ENCODE data around the gene MIF4GD. TPM values are rescaled to one million over a fixed set of nuclear protein-coding genes. Genes with fewer than 3 reads are reported as not detected.

MIF4GD gene
- total RNA-seq, 1 experiment from 2014 or later = 26.1 TPM

- Histone ChIP-seq H3K9me3 (ENCODE audit: control insufficient read depth, low read depth, low read length) (no peaks in the 10 kb centered on the region), H2BK20ac (ENCODE audit: low read depth, low read length, poor library complexity, severe bottlenecking) (no peak overlapping the region), H3K79me2 (ENCODE audit: insufficient read depth, low read length) (no peaks in the 10 kb centered on the region), H2AK5ac (ENCODE audit: insufficient read length, low read length) (no peak overlapping the region), H4K20me1 (ENCODE audit: control insufficient read depth, insufficient read depth, insufficient read length) (no peaks in the 10 kb centered on the region), H3K23ac (ENCODE audit: insufficient read length, low read depth, low read length) (no peak overlapping the region), H3K4ac (ENCODE audit: low read depth, low read length) (no peak overlapping the region), H4K91ac (ENCODE audit: insufficient read length, low read depth, low read length) (no peak overlapping the region), H4K8ac (replicated peaks; ENCODE audit: insufficient read length, low read depth, low read length) (no peak overlapping the region), H3K4me1 (ENCODE audit: insufficient read depth, low read length) (no peaks in the 10 kb centered on the region), H3K4me2 (ENCODE audit: insufficient read depth, insufficient read length, low read length) (no peak overlapping the region), H3K18ac (ENCODE audit: insufficient read length, low read depth, low read length) (no peak overlapping the region), H2BK120ac (ENCODE audit: low read depth, low read length, poor library complexity, severe bottlenecking) (no peak overlapping the region), H3K14ac (ENCODE audit: insufficient read depth, low read length) (no peak overlapping the region), H2BK15ac (ENCODE audit: low read depth, low read length) (no peak overlapping the region), H2AFZ (ENCODE audit: low read length) (no peak overlapping the region), H3K27ac (ENCODE audit: insufficient read length, low read depth, low read length) (no peak overlapping the region), H4K5ac (ENCODE audit: insufficient read length, low read depth, low read length) (no peak overlapping the region), H3T11ph (ENCODE audit: low read length) (no peak overlapping the region), H3K27me3 (ENCODE audit: insufficient read depth, low read length) (no peaks in the 10 kb centered on the region), H3K9ac (ENCODE audit: extremely low read depth, insufficient read length, low read length) (no peak overlapping the region), H3K23me2 (ENCODE audit: insufficient read length, low read depth, low read length, poor library complexity, severe bottlenecking) (no peaks in the 10 kb centered on the region), H2BK5ac (ENCODE audit: insufficient read length, low read length) (no peak overlapping the region), H3K79me1 (ENCODE audit: insufficient read depth, low read depth, low read length, poor library complexity, severe bottlenecking) (no peaks in the 10 kb centered on the region), H3K56ac (ENCODE audit: insufficient read length, low read depth, low read length) (no peak overlapping the region), H2BK12ac (ENCODE audit: insufficient read length, low read depth, low read length) (no peak overlapping the region)
- Mint-ChIP-seq H3K36me3 (ENCODE audit: insufficient read depth in 1 of 3, low read depth in 3 of 3) (peaks cover 42 to 80% (median 67%) of the 10 kb centered on the region in 3 experiments; a peak in 6 of 7 replicates), H3K4me1 (no peaks in the 10 kb centered on the region), H3K4me3 (no peak overlapping the region), H3K27me3 (ENCODE audit: low read depth) (no peaks in the 10 kb centered on the region), H3K9me3 (no peaks in the 10 kb centered on the region), H3K27ac (peak overlapping the region in 2 of 3 experiments; percentile 52 to 90; a peak in 3 of 7 replicates)
- TF ChIP-seq CTCF (conservative IDR thresholded peaks at IDR 0.05) = no peak
- DNase-seq = no peak
- no CpG with 5 or more reads among the region's 3 CpGs for WGBS (ENCODE audit: extremely low coverage, insufficient read length, low lambda C conversion rate)
These were observed 51.2 kb downstream of the MIF4GD start for GRCh38 chr17:75219815-75220214.

Data from H9 (cell line).